NT2/D1 (cell line): ENCODE results near the gene PRKAG2.

Experiments
- DNase-seq: peaks from one replicate; pipeline ENCODE4 v3.0.0-alpha.2; 2011; ENCODE audit warnings: low read depth, low spot score
- H3K27me3 ChIP-seq: 2 replicates; pipeline ENCODE4 v1.6.0; 2011; ENCODE audit warnings: mild to moderate bottlenecking; ENCODE audit not compliant: insufficient read length, insufficient read depth
- H3K36me3 ChIP-seq: 2 replicates; pipeline ENCODE4 v1.6.1; 2011; ENCODE audit warnings: mild to moderate bottlenecking, low read length, mixed read lengths; ENCODE audit not compliant: insufficient read depth, insufficient read length
- H3K4me1 ChIP-seq: 2 replicates; pipeline ENCODE4 v1.5.1; 2011; ENCODE audit not compliant: insufficient read depth, insufficient read length
- H3K4me3 ChIP-seq: 2 replicates; pipeline ENCODE4 v1.5.1; 2011; ENCODE audit warnings: low read depth; ENCODE audit not compliant: insufficient read length
- H3K9ac ChIP-seq: 2 replicates; pipeline ENCODE4 v1.6.0; 2011; ENCODE audit warnings: low read depth; ENCODE audit not compliant: insufficient read length
- H3K9me3 ChIP-seq: 2 replicates; pipeline ENCODE4 v1.5.1; 2011; ENCODE audit warnings: mild to moderate bottlenecking, low read length; ENCODE audit not compliant: insufficient read depth
- SUZ12 ChIP-seq: IDR thresholded peaks from 2 replicates; pipeline ENCODE4 v1.6.1; 2011; ENCODE audit not compliant: insufficient read length, insufficient read depth; ENCODE audit errors: extremely low read depth
- YY1 ChIP-seq: IDR thresholded peaks from 2 replicates; pipeline ENCODE4 v1.6.1; 2011; ENCODE audit not compliant: insufficient read length, insufficient read depth
- ZNF274 ChIP-seq: IDR thresholded peaks from 2 replicates; pipeline ENCODE4 v1.6.1; 2011; ENCODE audit warnings: mild to moderate bottlenecking, low read depth, low read length

The PRKAG2 gene

DNA sequence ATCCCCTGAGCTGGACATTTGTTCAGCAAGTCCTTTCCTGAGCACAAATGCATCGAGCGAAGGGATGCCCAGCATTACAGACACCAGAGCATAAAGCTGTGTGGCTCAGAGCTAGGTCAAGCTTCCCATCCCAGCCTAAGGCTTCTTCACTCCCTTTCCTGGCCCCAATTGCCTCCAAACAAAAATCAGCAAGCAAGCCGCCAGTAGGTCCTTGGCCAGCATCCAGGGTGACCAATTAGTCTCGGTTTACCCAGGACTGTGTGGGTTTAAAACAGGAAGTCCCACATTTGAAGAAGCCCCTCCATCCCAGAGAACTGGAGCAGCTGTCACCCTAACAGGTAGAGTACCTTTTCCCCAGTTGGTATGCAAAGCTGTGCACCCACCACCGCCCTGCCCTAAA, 51.2 kb downstream of the PRKAG2 start:
- no peaks in the 10 kb centered on the region for H3K36me3 ChIP-seq
- H3K4me3 ChIP-seq = no peak overlapping the region
- H3K27me3 ChIP-seq = no peaks in the 10 kb centered on the region
- H3K9me3 ChIP-seq = no peaks in the 10 kb centered on the region
- H3K9ac ChIP-seq = no peak overlapping the region
- DNase-seq = no peak
- no peak for TF ChIP-seq ZNF274
- no peak for TF ChIP-seq SUZ12
- no peak for TF ChIP-seq YY1
- H3K4me1 ChIP-seq = no peaks in the 10 kb centered on the region

DNA sequence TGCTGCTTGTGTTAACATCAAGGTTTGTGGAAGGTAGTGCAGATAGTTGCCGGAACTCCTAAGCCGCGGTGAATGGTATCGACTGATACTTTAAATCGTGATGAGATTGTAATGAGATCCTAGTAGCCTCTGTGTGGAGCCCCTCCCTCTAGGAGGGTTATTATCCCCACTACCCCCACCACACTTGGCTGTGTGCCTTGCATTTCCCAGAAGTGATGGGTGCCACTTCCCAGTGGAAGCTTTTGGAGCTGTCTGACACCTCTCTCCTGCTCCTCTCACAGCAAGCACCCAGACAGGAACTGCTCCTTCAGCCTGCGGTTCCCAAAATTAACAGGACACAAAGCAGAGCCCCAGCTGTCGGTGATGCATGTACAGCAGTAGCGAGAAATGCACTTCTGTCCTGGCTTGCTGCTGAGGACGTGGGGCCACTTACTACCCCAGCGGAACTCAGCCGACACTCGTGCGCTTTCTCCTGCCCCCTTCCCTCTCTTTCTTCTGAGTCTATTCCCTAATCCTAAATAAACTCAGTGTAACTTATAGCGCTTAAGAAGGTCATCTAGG, 52.5 kb downstream of the PRKAG2 start:
- no peak overlapping the region for H3K9ac ChIP-seq
- no peak for TF ChIP-seq YY1
- no peak for TF ChIP-seq ZNF274
- TF ChIP-seq SUZ12 = no peak

DNA sequence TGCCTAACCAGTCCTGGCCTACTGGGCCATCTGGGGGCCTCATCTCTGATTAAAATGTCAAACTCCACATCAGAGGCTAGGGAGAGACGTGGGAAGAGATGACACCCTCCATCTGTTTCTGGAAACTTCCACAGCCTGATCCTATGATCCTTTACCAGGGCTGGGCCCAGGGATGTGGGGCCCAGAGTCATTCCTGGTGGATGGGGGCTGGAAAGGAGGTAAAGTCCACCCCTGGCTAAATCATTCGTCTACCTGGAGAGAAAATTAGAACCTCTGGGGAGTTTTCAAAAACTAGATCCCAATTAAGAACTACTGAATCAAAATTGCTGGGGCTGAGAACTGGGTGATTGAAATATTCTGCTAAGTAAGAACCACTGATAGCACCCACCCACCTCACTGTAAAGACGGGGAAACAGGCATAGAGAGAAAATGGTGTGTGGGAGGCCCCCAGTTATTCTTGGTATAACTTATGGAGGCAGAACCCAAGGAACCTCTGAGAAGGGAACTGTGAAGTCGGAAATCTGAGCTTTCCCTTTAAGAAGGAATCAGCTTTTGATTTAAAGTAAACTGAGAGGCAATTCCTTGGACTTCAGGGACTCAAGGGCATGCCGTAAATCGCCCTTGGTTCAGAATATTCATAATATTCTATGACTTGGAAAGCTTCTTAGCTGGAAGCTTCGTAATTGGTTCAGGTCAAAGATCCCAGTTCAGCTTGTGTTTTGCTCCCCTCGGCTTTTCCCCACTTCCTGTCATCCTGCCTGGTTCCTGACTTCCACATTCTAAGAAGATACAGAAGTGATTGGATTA, 53.1 kb downstream of the PRKAG2 start:
- no peak overlapping the region for H3K4me3 ChIP-seq

More for the DNA sequence above, 52.5 kb downstream of the PRKAG2 start:
- Histone ChIP-seq H3K4me3 (no peak overlapping the region), H3K27me3 (no peaks in the 10 kb centered on the region), H3K36me3 (no peaks in the 10 kb centered on the region), H3K4me1 (no peaks in the 10 kb centered on the region), H3K9me3 (no peaks in the 10 kb centered on the region)
- no peak for DNase-seq

DNA sequence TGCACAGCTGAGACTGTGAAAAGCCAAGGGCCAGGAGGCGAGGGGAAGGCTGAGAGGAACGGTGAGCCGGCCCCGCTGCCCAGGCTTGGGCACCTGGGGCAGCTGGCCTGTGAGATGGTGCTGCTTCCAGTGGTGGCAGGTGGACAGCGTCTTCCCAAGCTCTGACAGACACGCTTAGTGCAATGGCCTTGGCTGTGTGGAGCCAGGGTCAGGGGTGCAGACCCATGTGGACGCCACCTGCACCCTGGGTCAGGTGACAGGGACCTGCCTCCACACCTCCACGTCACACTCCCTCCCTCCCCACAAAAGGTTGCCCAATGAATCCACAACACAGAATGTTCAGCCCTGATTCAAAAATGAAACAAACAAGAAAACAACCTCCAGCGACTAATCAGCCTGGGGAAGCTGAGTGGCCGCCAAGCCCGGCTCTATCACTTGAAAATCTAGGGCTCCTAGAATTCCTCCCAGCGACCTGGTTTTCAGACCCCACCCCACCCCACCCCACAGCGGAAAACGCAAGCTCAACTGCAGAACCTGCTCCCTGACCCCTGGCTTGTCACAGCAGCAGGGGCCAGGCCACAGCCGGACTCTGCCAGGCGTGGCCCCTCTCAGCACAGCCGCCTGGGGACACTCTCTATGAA, 54.3 kb downstream of the PRKAG2 start:
- H3K27me3 ChIP-seq = no peaks in the 10 kb centered on the region
- H3K4me1 ChIP-seq = no peaks in the 10 kb centered on the region

More for the DNA sequence above, 53.1 kb downstream of the PRKAG2 start:
- Histone ChIP-seq H3K27me3 (no peaks in the 10 kb centered on the region), H3K9ac (no peak overlapping the region), H3K36me3 (no peaks in the 10 kb centered on the region), H3K9me3 (no peaks in the 10 kb centered on the region), H3K4me1 (no peaks in the 10 kb centered on the region)
- no peak for DNase-seq
- no peak for TF ChIP-seq YY1
- TF ChIP-seq SUZ12 = no peak
- no peak for TF ChIP-seq ZNF274

DNA sequence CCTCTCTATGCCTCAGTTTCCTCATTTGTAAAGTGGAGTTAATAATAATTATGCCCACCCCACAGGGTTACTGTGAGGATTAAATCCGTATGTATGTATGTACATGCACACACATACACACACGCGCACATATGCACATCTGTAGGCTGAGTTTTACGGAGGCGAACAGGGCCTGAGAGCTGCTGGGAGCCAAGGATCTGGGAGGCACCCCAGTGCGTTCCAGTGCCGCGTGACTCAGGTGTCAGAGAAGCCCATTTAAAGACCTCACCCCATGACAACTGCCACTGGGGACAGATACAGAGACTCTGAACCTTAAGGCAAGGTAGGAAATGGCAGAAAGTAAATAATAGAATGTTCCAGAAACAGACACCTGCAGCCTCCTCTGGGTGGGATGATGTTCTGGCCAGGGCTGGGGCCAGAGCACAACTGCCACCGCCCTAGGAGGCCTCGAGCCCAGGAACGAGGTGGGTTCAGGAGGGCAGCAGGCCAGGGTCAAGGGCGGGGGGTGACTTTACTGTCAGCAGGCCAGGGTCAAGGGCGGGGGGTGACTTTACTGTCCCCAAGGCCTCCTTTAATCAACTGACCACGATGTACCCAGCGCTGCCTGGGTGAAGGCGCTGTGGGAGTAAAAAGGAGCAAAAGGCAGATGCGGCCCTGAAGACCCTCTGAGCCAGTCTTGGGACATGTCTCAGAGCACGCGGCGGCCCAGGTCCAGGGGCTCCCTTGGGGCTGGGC, 54.9 kb downstream of the PRKAG2 start:
- peaks cover under 1% of the 10 kb centered on the region for H3K4me1 ChIP-seq

More for the DNA sequence above, 54.3 kb downstream of the PRKAG2 start:
- no peaks in the 10 kb centered on the region for H3K36me3 ChIP-seq
- TF ChIP-seq YY1 (no peak), SUZ12 (no peak), ZNF274 (no peak)
- H3K9ac ChIP-seq = no peak overlapping the region
- no peak overlapping the region for H3K4me3 ChIP-seq
- no peak for DNase-seq
- H3K9me3 ChIP-seq = no peaks in the 10 kb centered on the region

DNA sequence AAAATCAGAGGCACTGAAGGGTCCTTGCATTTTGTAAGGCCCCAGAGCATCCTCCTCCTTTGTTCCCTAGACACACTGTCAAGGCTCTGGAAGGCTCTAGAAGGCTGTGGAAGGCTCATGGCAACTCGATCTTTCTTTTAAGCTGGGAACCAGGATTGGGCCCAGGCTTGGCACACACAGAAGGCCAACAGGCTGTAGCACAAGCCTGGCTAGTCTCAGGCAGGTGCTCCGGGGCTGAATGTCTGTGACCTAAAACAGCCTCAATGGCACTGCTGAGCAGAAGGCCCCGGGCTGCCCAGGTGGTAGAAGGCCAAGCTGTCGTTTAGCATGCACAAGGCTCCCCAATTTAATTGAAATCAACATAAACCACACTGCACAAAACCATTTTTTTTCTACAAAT, 55.7 kb downstream of the PRKAG2 start:
- Histone ChIP-seq H3K9me3 (no peaks in the 10 kb centered on the region), H3K4me3 (no peak overlapping the region), H3K4me1 (peaks cover 2% of the 10 kb centered on the region), H3K9ac (no peak overlapping the region), H3K27me3 (no peaks in the 10 kb centered on the region), H3K36me3 (no peaks in the 10 kb centered on the region)
- TF ChIP-seq SUZ12 (no peak), ZNF274 (no peak)
- no peak for DNase-seq

More for the DNA sequence above, 54.9 kb downstream of the PRKAG2 start:
- TF ChIP-seq YY1 (no peak), ZNF274 (no peak)
- Histone ChIP-seq H3K9ac (no peak overlapping the region), H3K36me3 (no peaks in the 10 kb centered on the region), H3K27me3 (no peaks in the 10 kb centered on the region), H3K4me3 (no peak overlapping the region), H3K9me3 (no peaks in the 10 kb centered on the region)
- no peak for DNase-seq

DNA sequence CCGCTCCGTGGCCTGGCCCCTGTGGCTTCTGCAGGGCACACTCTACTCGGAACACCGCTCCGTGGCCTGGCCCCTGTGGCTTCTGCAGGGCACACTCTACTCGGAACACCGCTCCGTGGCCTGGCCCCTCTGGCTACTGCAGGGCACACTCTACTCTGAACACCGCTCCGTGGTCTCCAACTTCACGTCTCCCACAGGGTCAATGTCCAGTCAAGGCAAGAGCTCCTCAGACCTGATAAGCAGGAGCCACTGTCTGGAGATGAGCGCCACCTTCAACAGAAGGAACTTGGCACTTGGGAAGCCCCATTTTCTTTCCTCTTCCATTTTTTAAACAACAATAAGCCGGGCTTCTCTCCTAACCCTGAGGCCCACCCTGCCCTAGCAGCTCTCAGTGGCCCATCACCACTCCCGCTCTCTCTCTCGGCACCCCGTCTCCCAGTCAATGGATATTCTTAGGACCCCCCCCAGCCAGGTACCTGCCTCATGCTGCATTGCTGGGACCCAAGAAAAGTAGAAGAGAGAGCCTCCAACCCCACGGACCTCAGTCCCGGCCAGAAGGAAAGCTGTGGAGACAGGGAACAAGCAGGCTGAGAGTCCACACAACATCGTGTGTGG, 56.3 kb downstream of the PRKAG2 start:
- Histone ChIP-seq H3K4me3 (no peak overlapping the region), H3K4me1 (peaks cover 2% of the 10 kb centered on the region), H3K9me3 (no peaks in the 10 kb centered on the region), H3K36me3 (no peaks in the 10 kb centered on the region), H3K27me3 (no peaks in the 10 kb centered on the region), H3K9ac (no peak overlapping the region)
- DNase-seq = no peak
- TF ChIP-seq YY1 (no peak), ZNF274 (no peak), SUZ12 (no peak)
